Measurements from ENCODE around the gene RREB1.

RREB1 gene

GRCh38 chr6:7144872-7145584 is 37.3 kb downstream of the RREB1 start:
- no peak for TF ChIP-seq CTCF (conservative IDR thresholded peaks at IDR 0.05; ENCODE audit: low read length)
- no peak for DNase-seq (ENCODE audit: low read depth)
- H3K4me3 ChIP-seq (ENCODE audit: low read length), result no peak overlapping the region

DNA sequence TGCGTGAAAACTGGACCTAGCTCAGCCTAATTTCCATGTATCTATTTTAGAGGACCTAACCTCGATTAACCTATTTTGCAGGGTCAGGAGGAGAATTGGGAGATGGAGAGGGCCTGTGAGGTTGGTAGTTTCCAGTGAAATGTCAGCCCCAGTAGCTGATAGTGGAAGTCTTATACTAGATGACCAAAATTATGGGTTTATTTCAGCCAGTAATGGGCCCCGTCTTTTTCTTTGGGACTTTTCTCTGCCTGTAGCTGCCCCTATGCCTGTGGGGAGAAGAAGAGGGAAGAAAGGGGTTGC is 37.8 kb downstream of the RREB1 start:
- TF ChIP-seq CTCF (conservative IDR thresholded peaks at IDR 0.05; ENCODE audit: low read length), result no peak
- DNase-seq (ENCODE audit: low read depth), result no peak
- no peak overlapping the region for H3K4me3 ChIP-seq (ENCODE audit: low read length)

- H3K4me3 ChIP-seq (ENCODE audit: low read length), result peak overlapping the region; percentile 21
- no peak for TF ChIP-seq CTCF (conservative IDR thresholded peaks at IDR 0.05; ENCODE audit: low read length)
- DNase-seq (ENCODE audit: low read depth), result peak; percentile 61
Measured at GRCh38 chr6:7145885-7146828, 38.4 kb downstream of the RREB1 start.

DNA sequence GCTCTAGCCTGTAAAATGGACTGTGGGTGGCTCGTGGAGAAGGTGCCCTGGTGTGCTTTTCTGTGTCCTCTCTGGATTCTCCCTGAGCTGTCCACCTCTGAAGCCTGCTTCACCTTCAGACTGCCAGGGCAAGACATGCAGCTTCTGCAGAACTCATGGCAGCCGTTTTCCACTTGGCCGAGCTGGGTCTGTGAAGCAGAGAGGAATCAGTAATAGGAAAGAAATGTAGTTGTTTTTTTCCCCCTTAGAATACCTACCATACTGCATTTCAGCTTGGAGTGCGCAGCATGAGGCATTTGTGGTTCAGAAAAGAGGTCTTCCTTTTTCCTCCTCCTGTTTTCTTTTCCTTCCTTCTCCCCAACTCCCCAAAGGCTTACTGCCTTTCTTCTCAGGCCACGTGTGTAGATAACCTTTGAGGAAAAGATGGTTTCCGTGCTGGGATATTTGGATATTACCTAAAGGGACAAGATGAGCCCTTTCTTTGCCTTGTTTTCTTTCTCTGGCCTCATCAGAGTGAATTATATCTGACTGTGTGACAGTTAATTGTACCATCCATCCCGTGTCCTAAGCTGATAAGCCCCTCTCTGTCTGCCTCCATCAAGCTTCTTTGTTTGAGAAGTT is 39.4 kb downstream of the RREB1 start:
- TF ChIP-seq CTCF (conservative IDR thresholded peaks at IDR 0.05; ENCODE audit: low read length), result no peak
- H3K4me3 ChIP-seq (ENCODE audit: low read length), result peak overlapping the region; percentile 2
- no peak for DNase-seq (ENCODE audit: low read depth)

GRCh38 chr6:7148100-7148822 is 40.5 kb downstream of the RREB1 start:
- TF ChIP-seq CTCF (conservative IDR thresholded peaks at IDR 0.05; ENCODE audit: low read length), result no peak
- DNase-seq (ENCODE audit: low read depth), result peak; percentile 59
- H3K4me3 ChIP-seq (ENCODE audit: low read length), result no peak overlapping the region

DNA sequence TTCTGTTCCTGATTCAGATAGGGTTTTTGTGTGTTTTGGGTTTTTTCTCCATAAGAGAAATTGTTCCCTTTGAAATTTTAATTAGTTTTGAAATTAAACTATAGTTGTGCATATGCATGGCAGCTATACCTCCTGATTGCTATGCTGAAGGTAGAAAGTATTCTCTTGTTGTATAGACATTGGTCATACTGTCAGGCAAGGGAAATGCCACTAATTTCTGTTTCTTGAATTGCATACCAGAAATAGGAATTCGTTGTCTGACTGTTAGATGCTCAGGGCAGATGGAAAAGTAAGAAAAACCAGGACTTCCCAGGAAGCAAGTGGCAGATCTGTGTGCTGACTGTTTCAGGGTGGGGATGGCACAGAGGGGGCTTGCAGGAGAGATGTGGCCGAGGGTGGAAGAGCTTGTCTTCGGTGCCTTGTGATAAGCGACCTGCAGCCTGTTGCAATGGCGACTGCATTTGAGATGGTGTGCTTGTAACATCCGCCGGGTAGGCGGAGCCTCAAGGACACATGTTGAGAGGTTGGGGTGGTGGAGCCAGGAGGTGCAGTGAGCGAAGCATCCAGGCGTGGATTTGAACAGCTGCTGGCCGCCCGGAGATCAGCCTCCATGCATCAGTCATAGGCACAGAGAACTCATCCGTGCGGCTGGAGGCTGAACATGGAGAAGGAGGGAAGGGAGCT is 42.8 kb downstream of the RREB1 start:
- no peak for DNase-seq (ENCODE audit: low read depth)
- TF ChIP-seq CTCF (conservative IDR thresholded peaks at IDR 0.05; ENCODE audit: low read length), result no peak
- no peak overlapping the region for H3K4me3 ChIP-seq (ENCODE audit: low read length)

Measured in AG10803 (cell line).